GM13977 (cell line): Measurements from ENCODE around the gene PNKD.

Experiments
- DNase-seq: peaks from one replicate; pipeline ENCODE4 v3.0.0; 2012; ENCODE audit warnings: low spot score
- in situ Hi-C: fragments of 300-500 bp; cut with MboI; formaldehyde crosslinking; loops from one replicate; pipeline ENCODE4 v1.12.0; 2022; ENCODE audit warnings: low sequenced_read_pairs, low pct_unique_long_range_greater_than_20kb, mixed read lengths, inconsistent platforms; ENCODE audit not compliant: unreplicated experiment
- TF ChIP-seq, protein P1 (sequence below): IDR thresholded peaks from 2 replicates; pipeline ENCODE4 v1.5.1; 2012; ENCODE audit warnings: mild to moderate bottlenecking, control low read depth; ENCODE audit not compliant: insufficient read depth; ENCODE audit errors: extremely low read depth, missing control alignments

PNKD gene

DNA sequence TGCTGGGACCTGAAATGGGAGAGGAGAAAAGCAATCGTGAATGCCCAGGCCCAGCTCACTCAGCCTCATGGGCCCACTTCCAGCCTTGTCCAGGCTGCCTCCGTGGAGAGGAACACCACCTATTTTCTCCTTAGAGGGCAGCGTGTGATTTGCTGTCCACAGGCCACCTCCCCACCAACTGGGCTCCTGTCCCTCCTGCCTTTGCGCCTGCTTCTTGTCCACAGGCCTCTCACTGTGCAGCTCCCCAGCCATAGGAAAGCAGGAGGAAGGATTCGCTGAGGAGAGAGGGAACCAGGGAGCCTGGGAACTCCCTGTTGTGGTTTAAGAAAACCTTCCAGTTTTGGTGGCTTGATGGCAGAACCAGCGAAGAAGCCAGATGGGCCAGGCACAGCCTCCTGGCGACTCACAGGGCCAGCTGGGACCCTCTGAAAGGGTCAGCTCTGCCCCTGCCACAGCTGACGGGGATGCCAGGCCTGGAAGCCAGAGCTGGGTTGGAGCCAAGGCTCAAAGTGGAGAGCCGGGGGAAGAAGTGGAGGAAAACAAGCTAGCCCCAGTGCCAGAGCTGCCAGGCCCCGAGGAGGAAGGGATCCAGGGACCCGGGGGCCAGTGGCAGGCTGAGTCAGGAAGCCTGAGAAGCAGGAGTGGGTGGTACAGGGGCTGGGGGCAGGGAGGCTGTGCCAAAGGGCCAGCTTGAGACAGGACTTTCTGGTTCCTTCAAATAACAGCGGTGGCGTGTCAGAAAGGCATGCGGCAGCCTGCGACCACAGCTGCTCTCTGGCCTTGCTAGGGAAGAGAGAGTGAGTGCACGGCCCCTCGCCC is 12.1 kb downstream of the PNKD start:
- DNase-seq, result no peak
- in situ Hi-C loops, result loop anchor here (25.0 kb wide), 1 partner anchor 380 kb away; the partner anchor contains the start of genes BCS1L, RNF25, STK36 and ZNF142
- TF ChIP-seq, protein P1, sequence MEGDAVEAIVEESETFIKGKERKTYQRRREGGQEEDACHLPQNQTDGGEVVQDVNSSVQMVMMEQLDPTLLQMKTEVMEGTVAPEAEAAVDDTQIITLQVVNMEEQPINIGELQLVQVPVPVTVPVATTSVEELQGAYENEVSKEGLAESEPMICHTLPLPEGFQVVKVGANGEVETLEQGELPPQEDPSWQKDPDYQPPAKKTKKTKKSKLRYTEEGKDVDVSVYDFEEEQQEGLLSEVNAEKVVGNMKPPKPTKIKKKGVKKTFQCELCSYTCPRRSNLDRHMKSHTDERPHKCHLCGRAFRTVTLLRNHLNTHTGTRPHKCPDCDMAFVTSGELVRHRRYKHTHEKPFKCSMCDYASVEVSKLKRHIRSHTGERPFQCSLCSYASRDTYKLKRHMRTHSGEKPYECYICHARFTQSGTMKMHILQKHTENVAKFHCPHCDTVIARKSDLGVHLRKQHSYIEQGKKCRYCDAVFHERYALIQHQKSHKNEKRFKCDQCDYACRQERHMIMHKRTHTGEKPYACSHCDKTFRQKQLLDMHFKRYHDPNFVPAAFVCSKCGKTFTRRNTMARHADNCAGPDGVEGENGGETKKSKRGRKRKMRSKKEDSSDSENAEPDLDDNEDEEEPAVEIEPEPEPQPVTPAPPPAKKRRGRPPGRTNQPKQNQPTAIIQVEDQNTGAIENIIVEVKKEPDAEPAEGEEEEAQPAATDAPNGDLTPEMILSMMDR, result no peak

DNA sequence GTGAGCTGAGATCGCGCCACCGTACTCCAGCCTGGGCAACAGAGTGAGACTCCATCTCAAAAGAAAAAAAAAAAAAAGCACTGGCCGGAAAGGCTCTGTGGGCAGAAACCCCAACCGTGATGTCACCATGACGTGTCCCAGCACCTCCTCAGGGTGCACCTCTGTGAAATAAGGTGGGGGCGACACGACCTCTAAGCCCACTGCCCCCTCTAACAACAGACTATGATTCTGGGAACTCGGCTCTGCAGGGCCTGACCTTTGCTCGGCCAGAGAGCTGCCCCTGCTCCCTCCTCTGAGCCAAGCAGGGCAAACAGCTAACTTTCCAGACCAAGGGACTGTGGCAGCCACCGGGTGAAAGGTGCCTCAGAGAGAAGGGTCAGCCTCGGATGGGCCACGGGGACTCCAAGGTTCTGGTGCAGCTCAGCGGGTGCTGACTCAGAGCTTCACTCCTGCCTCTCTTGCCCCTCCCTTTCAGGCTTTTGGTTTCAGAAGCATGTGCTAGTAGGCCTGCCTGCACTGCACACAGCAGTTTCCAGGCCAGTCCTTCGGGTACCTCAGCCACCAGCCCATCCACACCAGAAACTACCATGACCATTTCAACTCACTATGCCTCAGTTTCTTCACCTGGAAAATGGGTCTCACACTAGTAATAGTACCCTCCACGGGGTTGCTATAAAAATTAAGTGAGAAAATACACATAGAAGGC is 13.9 kb downstream of the PNKD start:
- DNase-seq, result peak; percentile 84
- TF ChIP-seq, protein P1, result no peak
- in situ Hi-C loops, result loop anchor here (25.0 kb wide), 1 partner anchor 378 kb away; the partner anchor contains the start of genes BCS1L, RNF25, STK36 and ZNF142

DNA sequence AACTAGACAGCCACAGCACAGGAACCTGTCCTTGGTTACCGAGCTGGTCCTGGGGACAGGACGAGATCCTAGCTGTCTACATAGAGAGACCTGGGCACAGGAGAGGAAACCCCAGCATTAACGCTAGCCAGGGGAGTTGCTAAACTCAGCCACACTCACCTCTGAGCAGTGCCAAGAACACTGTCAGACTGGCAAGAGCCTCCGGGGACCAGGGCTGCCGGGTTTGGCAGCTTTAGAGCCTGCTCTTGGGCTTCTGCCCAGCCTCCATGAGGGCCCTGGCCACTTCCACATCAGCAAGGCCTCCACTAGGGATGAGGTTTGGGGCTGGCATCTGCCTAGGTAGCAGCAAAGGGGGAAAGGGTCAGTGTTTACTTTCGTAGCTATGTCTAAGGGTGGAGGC is 15.3 kb downstream of the PNKD start:
- DNase-seq, result no peak
- TF ChIP-seq, protein P1, result no peak
- in situ Hi-C loops, result loop anchor here (25.0 kb wide), 1 partner anchor 377 kb away; the partner anchor contains the start of genes BCS1L, RNF25, STK36 and ZNF142

DNA sequence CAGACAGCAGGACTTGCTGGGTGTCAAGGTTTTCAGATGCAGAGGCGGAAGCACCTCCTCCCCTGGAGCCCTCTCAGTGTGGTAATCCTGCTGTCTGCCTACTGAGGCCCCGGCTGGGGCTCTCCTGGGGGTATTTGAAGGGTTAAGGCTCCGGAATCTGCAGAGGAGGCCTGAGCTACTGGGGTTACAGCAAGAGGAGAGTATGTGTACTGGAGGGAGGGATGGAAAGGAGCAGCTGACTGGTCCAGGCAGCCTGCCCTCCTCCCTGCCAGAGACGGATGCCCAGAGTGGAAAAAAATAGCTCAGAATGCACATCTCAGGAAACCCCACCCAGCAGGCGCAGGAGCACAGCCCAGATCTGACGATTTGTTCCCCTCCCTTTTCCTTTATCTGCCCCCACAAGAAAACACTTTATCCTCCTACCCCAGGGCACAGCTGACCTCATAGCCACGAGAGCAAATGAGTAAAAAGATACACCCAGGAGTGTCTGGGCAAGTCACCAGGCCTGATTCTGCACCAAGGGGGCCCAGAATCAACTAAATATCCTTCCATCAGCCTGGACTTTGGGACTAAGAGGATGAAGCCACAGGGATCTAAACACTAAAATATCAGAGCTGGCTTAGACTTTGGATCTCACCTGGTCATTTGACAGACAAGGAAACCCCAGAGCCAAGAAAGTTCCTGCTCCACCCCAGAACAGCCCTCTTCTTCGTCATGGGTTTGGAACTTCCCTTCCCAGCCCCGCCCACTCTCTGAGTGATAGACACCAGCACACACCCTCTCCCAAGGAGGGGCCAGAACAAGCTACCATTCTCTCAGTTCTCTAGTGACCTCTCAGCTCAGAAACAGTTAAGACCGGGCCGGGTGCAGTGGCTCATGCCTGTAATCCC is 16.5 kb downstream of the PNKD start:
- DNase-seq, result peak; percentile 89
- TF ChIP-seq, protein P1, result no peak
- in situ Hi-C loops, result loop anchor here (25.0 kb wide), 1 partner anchor 375 kb away; the partner anchor contains the start of genes BCS1L, RNF25, STK36 and ZNF142

DNA sequence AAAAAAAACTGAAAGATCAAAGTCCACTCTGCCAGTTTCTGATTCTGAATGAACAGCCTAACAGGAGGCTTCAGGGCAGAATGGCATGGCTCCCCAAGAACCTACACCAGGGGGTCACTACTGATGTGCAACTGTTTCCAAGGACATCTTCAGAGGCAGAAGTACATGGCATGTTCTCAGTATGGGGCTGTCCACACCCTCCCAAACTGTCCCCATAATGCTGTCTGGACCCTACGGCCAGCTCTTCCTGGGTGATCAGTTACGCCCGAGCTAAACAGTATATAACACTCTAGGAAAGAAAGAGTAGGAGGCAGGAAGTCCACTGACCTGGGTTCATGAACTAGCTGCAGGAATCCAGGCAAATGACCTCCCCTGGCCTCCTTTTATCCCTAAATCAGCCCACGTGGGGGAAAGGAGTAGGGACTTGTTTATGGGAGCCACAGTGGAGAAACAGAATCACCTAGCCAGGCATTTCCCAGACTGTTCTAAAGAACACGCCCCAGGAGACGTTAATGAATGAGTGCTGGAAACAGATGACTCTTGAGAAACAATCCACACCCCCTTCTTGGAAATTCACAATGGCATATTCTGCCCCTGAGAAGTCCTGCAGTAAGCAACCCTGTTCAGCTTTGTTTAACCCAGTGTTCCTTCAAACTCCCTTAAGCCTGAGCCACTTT is 19.5 kb downstream of the PNKD start:
- TF ChIP-seq, protein P1, result no peak
- in situ Hi-C loops, result loop anchor here (25.0 kb wide), 1 partner anchor 373 kb away; the partner anchor contains the start of genes BCS1L, RNF25, STK36 and ZNF142
- DNase-seq, result no peak
